ENCODE measurements around the gene IFNLR1.

Gene IFNLR1

DNA sequence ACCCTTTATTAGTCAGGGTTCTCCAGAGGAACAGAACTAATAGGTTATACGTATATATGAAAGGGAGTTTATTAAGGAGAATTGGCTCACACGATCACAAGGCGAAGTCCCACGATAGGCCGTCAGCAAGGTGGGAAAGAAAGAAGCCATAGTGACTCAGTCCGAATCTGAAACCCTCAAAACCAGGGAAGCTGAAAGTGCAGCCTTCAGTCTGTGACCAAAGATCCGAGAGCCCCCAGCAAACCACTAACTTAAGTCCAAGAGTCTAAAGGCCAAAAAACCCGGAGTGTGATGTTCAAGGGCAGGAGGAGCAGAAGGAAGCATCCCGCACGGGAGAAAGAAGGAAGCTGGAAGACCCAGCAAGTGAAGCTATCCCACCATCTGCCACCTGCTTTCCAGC lies 9.9 kb downstream of the IFNLR1 start:
- Histone ChIP-seq H2AFZ (ENCODE audit: low read length, unreplicated experiment) (no peak overlapping the region), H3K4me3 (ENCODE audit: low read depth, low read length) (no peak overlapping the region), H3K27ac (ENCODE audit: low read depth, low read length) (no peak overlapping the region), H3K36me3 (ENCODE audit: insufficient read depth, low read length) (no peaks in the 10 kb centered on the region), H3K27me3 (ENCODE audit: insufficient read depth, low read length) (no peaks in the 10 kb centered on the region), H3K4me1 (ENCODE audit: control insufficient read depth, insufficient read depth, low read length, unreplicated experiment) (no peaks in the 10 kb centered on the region), H3K79me2 (ENCODE audit: control insufficient read depth, insufficient read depth, low read length, unreplicated experiment) (no peaks in the 10 kb centered on the region)

DNA sequence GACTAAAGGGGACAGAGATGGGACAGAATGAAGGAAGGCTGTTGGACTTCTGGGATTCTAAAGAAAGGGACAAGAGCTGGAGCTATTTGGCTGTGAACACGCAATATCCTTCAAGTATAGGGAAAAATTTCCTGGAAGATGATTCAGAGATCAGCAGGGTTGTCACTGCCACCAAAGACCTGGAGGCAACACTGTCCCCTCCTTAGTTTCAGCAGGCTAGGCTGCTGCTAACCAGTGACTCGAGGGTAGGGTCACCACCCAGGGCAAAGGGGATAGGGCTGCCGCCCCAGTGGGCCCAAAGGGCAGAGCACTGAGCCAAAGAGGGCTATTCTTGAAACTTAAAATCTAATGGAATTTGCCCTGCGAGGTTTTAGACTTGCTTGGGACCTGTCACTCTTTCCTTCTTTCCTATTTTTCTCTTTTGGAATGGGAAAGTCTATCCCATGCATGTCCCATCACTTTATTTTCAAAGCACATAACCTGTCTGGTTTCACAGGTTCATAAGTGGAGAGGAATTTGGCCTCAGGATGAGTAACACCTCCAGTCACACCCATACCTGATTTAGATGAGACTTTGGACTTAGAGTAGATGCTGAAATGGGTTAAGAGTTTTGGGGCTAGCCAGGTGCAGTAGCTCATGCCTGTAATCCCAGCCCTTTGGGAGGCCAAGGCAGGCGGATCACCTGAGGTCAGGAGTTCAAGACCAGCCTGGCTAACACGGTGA lies 11.9 kb downstream of the IFNLR1 start:
- Histone ChIP-seq H3K4me1 (ENCODE audit: control insufficient read depth, insufficient read depth, low read length, unreplicated experiment) (no peaks in the 10 kb centered on the region), H3K27ac (ENCODE audit: low read depth, low read length) (no peak overlapping the region), H3K79me2 (ENCODE audit: control insufficient read depth, insufficient read depth, low read length, unreplicated experiment) (no peaks in the 10 kb centered on the region), H2AFZ (ENCODE audit: low read length, unreplicated experiment) (no peak overlapping the region), H3K27me3 (ENCODE audit: insufficient read depth, low read length) (no peaks in the 10 kb centered on the region), H3K4me3 (ENCODE audit: low read depth, low read length) (no peak overlapping the region), H3K36me3 (ENCODE audit: insufficient read depth, low read length) (no peaks in the 10 kb centered on the region)

DNA sequence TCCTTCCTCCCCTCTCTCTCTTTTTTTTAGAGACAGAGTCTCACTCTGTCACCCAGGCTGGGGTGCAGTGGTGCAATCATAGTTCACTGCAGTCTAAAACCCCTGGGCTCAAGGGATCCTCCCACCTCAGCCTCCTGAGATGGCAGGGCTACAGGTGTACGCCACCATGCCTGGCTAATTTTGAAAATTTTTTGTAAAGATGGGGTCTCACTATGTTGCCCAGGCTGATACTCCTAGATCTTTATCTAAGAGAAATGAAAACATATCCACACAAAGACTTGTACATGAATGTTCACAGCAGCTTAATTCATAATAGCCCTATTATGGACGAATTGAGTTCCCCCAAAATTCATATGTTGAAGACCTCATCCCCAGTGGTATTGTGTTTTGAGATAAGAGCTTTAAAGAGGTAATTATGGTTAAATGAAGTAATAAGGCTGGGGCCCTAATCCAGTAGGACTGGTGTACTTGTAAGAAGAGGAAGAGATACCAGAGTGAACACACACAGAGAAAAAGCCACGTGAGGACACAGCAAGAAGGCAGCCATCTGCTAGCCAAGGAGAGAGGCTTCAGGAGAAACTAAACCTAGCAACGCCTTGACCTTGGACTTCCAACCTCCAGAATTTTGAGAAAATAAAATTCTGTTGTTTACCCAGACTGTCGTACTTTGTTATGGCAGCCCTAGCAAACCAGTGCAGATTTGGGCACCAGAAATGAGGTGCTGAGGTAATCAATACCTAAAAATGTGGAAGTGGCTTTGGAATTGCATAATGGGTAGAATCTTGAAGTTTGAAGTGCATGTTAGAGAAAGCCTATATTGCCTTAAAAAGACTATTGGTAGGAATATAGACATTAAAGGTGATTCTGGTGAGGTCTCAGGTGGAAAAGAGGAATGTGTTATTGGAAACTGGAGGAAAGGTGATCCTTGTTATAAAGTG lies 13.2 kb downstream of the IFNLR1 start:
- H3K79me2 ChIP-seq (ENCODE audit: control insufficient read depth, insufficient read depth, low read length, unreplicated experiment) = no peaks in the 10 kb centered on the region
- H3K27ac ChIP-seq (ENCODE audit: low read depth, low read length) = no peak overlapping the region
- no peak overlapping the region for H3K4me3 ChIP-seq (ENCODE audit: low read depth, low read length)
- H3K4me1 ChIP-seq (ENCODE audit: control insufficient read depth, insufficient read depth, low read length, unreplicated experiment) = no peaks in the 10 kb centered on the region
- no peak overlapping the region for H2AFZ ChIP-seq (ENCODE audit: low read length, unreplicated experiment)
- H3K36me3 ChIP-seq (ENCODE audit: insufficient read depth, low read length) = no peaks in the 10 kb centered on the region
- H3K27me3 ChIP-seq (ENCODE audit: insufficient read depth, low read length) = no peaks in the 10 kb centered on the region

DNA sequence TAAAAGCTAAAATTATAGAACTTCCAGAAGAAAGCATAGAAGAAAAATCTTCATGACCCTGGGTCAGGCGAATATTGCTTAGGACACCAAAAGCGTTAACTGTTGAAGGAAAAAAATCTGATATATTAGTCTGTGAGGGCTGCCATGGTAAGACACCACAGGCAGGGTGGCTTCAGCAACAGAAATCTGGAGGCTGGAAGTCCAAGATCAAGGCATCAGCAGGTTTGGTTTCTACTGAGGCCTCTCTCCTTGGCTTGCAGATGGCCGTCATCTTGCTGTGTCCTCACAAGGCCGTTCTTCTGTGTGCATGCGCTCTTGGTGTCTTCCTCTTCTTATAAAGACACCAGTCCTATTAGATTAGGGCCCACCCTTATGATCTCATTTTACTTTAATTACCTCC lies 14.5 kb downstream of the IFNLR1 start:
- Histone ChIP-seq H3K27ac (ENCODE audit: low read depth, low read length) (no peak overlapping the region), H3K79me2 (ENCODE audit: control insufficient read depth, insufficient read depth, low read length, unreplicated experiment) (no peaks in the 10 kb centered on the region), H3K27me3 (ENCODE audit: insufficient read depth, low read length) (no peaks in the 10 kb centered on the region), H3K4me3 (ENCODE audit: low read depth, low read length) (no peak overlapping the region), H2AFZ (ENCODE audit: low read length, unreplicated experiment) (no peak overlapping the region), H3K36me3 (ENCODE audit: insufficient read depth, low read length) (no peaks in the 10 kb centered on the region), H3K4me1 (ENCODE audit: control insufficient read depth, insufficient read depth, low read length, unreplicated experiment) (no peaks in the 10 kb centered on the region)

DNA sequence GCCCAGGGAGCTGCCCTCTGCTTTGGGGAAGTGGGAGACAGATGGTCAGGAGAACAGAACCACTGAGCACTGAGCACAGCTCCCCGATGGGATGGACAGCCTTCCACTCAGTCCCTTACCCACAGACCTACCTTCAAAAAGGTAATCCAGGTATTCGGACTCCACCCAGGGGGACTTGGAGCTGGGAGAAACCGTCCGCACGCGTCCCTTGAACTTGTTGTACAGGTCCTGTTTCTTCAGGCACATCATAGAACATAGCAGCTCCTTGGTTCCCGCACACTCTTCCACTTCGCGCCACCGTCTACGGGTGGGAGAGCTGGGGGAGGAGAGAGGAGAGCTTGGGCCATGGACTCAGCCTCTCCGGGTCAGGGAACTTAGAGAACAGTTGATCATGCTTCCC lies 17.8 kb downstream of the IFNLR1 start:
- H3K79me2 ChIP-seq (ENCODE audit: control insufficient read depth, insufficient read depth, low read length, unreplicated experiment) = no peaks in the 10 kb centered on the region
- no peaks in the 10 kb centered on the region for H3K36me3 ChIP-seq (ENCODE audit: insufficient read depth, low read length)
- peaks cover 9% of the 10 kb centered on the region; the same call in 1 of the 2 replicates for H3K27me3 ChIP-seq (ENCODE audit: insufficient read depth, low read length)
- H3K4me1 ChIP-seq (ENCODE audit: control insufficient read depth, insufficient read depth, low read length, unreplicated experiment) = no peaks in the 10 kb centered on the region
- H2AFZ ChIP-seq (ENCODE audit: low read length, unreplicated experiment) = no peak overlapping the region
- no peak overlapping the region for H3K4me3 ChIP-seq (ENCODE audit: low read depth, low read length)
- H3K27ac ChIP-seq (ENCODE audit: low read depth, low read length) = no peak overlapping the region

DNA sequence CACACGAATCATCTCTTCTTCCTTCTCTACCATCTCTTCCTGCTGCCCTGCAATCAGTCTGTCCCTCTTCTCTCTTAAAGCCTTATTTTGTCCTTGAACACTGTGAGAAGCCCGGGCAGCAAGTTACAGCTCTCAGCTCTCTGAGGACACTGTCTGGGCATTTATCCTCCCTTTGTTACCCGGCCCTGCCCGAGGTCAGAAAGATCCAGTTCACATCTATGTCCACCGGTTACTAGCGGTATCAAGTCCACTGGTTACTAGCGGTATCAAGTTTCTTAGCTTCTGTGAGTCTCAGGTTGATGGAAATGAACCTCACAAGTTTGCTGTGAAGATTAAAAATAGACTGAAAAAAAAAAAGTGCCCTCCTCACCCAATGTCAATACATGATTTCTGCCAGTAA lies 18.8 kb downstream of the IFNLR1 start:
- Histone ChIP-seq H3K27me3 (ENCODE audit: insufficient read depth, low read length) (peaks cover 9% of the 10 kb centered on the region; the same call in 1 of the 2 replicates), H3K4me3 (ENCODE audit: low read depth, low read length) (no peak overlapping the region), H3K27ac (ENCODE audit: low read depth, low read length) (no peak overlapping the region), H3K79me2 (ENCODE audit: control insufficient read depth, insufficient read depth, low read length, unreplicated experiment) (no peaks in the 10 kb centered on the region), H3K36me3 (ENCODE audit: insufficient read depth, low read length) (no peaks in the 10 kb centered on the region), H3K4me1 (ENCODE audit: control insufficient read depth, insufficient read depth, low read length, unreplicated experiment) (no peaks in the 10 kb centered on the region), H2AFZ (ENCODE audit: low read length, unreplicated experiment) (no peak overlapping the region)

DNA sequence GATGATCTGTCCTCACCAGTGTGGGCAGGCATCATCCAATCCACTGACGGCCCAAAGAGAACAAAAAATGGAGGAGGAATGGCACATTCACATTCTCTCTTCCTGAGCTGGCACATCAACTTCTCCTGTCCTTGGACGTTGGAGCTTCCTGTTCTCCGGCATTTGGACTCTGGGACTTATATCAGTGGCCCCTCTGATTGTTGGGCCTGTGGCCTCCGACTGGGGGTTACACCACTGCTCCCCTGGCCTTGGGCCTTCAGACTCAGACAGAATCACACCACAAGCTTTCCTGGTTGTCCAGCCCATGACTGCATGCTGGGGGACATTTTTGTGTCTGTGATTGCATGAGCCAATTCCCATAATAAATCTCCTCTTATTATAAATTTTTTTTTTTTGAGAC lies 20.1 kb downstream of the IFNLR1 start:
- peaks cover 9% of the 10 kb centered on the region; the same call in 1 of the 2 replicates for H3K27me3 ChIP-seq (ENCODE audit: insufficient read depth, low read length)
- H3K79me2 ChIP-seq (ENCODE audit: control insufficient read depth, insufficient read depth, low read length, unreplicated experiment) = no peaks in the 10 kb centered on the region
- H3K4me3 ChIP-seq (ENCODE audit: low read depth, low read length) = no peak overlapping the region
- H2AFZ ChIP-seq (ENCODE audit: low read length, unreplicated experiment) = no peak overlapping the region
- no peaks in the 10 kb centered on the region for H3K4me1 ChIP-seq (ENCODE audit: control insufficient read depth, insufficient read depth, low read length, unreplicated experiment)
- H3K27ac ChIP-seq (ENCODE audit: low read depth, low read length) = no peak overlapping the region
- H3K36me3 ChIP-seq (ENCODE audit: insufficient read depth, low read length) = no peaks in the 10 kb centered on the region

DNA sequence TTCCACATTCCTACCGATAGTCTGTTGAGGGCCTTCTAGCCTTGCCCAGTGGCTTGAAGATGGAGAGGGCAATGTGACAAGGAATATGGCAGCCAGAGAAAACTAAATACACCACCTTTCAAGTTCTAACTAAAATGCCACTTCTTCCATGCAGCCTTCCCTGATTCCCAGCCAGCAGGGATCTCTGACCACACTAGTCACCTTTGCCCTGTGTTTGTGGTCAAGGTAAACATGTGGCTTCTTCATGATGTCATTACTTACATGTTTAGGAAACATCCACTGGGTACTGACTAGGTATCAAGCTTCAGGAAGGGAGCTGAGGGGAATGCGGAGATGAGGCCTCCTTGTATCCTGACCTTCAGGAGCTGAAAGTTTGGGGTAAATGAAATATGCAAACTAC lies 21.6 kb downstream of the IFNLR1 start:
- no peaks in the 10 kb centered on the region for H3K36me3 ChIP-seq (ENCODE audit: insufficient read depth, low read length)
- no peak overlapping the region for H3K4me3 ChIP-seq (ENCODE audit: low read depth, low read length)
- no peaks in the 10 kb centered on the region for H3K79me2 ChIP-seq (ENCODE audit: control insufficient read depth, insufficient read depth, low read length, unreplicated experiment)
- H2AFZ ChIP-seq (ENCODE audit: low read length, unreplicated experiment) = no peak overlapping the region
- H3K4me1 ChIP-seq (ENCODE audit: control insufficient read depth, insufficient read depth, low read length, unreplicated experiment) = no peaks in the 10 kb centered on the region
- H3K27me3 ChIP-seq (ENCODE audit: insufficient read depth, low read length) = peaks cover 9% of the 10 kb centered on the region; the same call in 1 of the 2 replicates
- no peak overlapping the region for H3K27ac ChIP-seq (ENCODE audit: low read depth, low read length)

DNA sequence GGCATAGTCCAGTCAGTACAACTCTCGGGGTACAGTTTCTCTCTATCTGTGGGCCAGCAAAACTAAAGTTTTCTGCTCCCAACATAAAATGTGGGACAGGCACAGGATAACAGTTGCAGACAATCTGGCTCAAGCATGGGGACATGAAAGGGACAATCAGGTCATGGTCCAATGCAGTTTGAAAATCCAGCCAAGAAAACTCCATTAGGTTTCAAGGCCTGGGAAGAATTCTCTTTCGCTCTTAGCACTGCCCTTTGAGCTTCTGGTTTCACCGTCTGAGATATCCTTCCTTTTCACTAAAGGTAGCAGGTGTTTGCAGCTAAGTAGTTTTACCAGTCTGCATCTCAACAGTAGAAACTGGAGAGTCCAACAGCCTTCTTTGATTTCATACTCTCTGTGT lies 23.1 kb downstream of the IFNLR1 start:
- no peaks in the 10 kb centered on the region for H3K4me1 ChIP-seq (ENCODE audit: control insufficient read depth, insufficient read depth, low read length, unreplicated experiment)
- H3K36me3 ChIP-seq (ENCODE audit: insufficient read depth, low read length) = no peaks in the 10 kb centered on the region

DNA sequence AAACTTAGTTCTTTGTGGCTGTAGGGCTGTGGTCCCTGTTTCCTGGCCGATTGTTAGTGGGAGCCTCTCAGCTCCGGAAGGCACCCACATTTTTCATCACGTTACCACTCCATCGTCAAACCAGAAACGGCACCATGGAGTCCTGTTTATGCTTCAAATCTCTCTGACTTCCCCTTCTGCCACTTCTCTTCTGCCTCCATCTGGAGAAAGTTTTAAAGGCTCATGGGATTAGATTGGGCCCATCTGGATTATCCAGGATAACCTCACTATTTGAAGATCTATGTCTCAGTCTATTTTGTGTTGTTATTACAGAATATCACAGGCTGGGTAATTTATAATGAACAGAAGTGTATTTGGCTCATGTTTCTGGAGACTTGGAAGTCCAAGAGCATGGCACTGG lies 24.9 kb downstream of the IFNLR1 start:
- Histone ChIP-seq H3K4me3 (ENCODE audit: low read depth, low read length) (no peak overlapping the region), H3K4me1 (ENCODE audit: control insufficient read depth, insufficient read depth, low read length, unreplicated experiment) (no peaks in the 10 kb centered on the region), H3K36me3 (ENCODE audit: insufficient read depth, low read length) (no peaks in the 10 kb centered on the region), H2AFZ (ENCODE audit: low read length, unreplicated experiment) (no peak overlapping the region), H3K27ac (ENCODE audit: low read depth, low read length) (no peak overlapping the region), H3K27me3 (ENCODE audit: insufficient read depth, low read length) (peaks cover 9% of the 10 kb centered on the region; the same call in 1 of the 2 replicates), H3K79me2 (ENCODE audit: control insufficient read depth, insufficient read depth, low read length, unreplicated experiment) (no peaks in the 10 kb centered on the region)

More for the DNA sequence above, 23.1 kb downstream of the IFNLR1 start:
- Histone ChIP-seq H3K79me2 (ENCODE audit: control insufficient read depth, insufficient read depth, low read length, unreplicated experiment) (no peaks in the 10 kb centered on the region), H3K4me3 (ENCODE audit: low read depth, low read length) (no peak overlapping the region), H2AFZ (ENCODE audit: low read length, unreplicated experiment) (no peak overlapping the region), H3K27me3 (ENCODE audit: insufficient read depth, low read length) (peaks cover 9% of the 10 kb centered on the region; the same call in 1 of the 2 replicates), H3K27ac (ENCODE audit: low read depth, low read length) (no peak overlapping the region)

All from ACC112 (cell line).